NCI-H1105 treated with DMSO at 0.1 percent for 48 hours (cell line): ENCODE measurements around the gene CDH4.
A peak's percentile ranks its signal among the peaks of the same experiment; 100 is the strongest.

Experiments used
- DNase-seq: peaks from one replicate; lab custom pipeline; 2025; lab: John Stamatoyannopoulos, UW

Gene CDH4

DNA sequence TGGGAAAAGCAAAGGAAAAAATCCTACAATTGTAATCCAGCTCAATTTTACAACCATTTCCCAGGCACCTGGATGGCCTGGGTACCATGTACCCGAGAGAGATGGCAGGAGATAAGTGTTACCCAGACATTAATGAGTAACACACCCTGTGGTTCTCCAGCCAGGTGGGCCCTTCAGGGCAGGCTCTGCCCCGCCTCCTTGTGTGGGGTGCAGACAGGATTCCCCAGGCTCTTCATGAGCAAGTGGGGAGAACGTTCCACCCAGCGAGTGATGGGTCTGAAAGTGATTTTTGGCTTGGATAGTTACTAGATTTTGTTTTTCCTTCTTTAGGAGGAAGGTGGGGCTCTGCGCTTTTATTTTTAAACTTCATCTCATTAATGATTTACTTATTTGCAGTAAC lies 569.7 kb downstream of the CDH4 start:
- DNase-seq: no peak

DNA sequence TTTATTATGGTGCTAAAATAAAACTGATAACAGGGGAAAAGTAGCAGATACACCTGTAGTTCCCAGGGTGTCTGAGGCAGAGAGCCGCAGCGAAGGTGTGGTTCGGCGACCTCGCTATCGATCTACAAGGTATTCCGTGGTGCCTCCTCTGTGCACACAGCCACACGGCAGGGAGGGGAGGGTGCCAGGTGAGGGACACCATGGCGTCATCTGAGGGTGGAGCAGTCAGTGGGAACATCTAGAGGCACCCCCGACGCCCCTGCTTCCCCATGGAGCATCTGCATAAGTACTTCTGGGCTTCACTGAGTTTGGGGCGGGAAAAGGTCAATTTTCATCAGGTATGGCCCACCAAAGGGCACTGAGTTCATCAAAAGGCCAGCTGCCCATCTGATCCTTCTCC lies 570.3 kb downstream of the CDH4 start:
- DNase-seq: no peak

DNA sequence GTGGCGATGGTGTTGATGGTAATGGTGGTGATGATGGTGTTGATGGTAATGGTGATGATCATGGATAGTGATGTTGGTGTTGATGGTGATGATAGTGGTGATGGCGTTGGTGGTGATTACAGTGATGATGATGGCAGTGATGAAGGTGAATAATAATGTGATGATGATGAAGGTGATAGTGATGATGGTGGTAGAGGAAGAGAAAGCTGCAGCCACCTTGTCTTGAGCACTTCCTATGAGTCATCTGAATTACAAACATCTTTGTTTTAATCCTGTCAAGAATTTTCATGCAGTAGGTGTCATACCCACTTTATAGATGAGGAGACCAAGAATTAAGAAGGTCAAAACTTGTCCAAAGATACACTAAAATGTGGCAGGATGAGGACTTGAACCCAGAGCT lies 571.2 kb downstream of the CDH4 start:
- DNase-seq: no peak

DNA sequence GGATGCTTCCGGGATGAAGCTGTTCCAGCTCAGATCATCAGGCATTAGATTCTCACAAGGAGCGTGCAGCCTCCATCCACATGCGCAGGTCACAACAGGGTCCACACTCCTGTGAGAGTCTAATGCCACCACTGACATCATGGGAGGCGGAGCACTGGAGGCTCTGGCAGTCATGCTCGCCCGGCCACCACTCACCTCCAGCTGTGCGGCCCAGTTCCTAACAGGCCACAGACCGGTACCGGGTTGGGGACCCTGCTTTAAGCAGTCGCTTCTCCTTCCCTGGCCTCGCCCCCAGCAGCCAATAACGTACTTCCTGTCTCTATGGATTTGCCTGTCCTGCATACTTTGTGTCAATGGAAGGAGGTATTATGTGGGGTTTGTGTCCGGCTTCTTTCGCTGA lies 576.8 kb downstream of the CDH4 start:
- DNase-seq: no peak

DNA sequence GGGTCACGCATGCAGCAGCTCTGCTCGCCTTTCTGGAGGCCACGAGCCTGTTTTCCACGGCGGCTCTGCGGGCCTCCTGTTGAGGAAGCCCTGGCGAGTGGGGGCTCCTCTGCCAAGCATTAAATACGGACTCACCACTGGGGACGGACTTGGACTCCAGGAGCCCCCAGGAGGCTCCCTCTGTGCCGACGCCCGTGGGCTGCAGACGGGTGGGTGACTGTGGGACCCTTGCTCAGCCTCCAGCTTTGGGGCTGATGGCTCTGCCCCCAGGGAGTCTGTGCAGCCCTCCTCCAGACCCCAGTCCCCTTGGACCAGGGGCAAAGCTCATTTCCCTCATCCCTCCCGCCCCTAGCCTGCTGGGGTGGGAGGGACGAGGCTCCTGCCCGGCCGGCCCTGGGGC lies 577.5 kb downstream of the CDH4 start:
- no peak for DNase-seq

DNA sequence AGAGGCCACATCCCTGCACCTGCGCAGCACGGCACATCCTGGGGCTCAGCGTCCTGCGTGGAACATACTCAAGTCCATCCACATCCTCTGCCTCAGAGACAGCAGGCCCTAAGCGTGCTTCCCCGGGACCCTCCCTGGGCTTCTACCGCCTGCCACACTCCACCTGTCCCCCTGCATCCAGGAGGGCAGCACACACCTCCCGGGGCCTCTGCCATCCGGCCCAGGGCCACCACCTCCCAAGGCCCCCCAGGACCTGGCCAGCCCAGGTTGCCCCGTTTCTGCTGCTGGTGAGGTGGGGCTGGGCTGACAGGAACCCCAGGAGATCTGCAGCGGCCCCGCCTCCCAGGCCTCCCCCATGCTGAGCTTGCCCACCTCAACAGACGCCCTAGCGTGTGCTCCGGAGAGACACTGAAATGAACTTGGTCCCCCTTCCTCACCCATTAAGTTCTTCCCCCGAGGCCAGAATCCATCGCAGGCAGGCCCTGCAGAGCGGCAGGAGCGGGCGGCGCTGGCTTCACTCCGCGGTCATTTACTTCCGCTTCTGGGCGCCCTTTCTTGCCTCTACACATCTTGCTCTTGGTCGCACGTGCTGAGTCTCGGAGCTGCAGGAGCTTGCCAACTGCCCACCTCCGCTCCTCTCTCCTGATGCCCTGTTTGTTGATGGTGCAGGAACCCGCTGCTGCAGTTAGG lies 578.3 kb downstream of the CDH4 start:
- DNase-seq: no peak

DNA sequence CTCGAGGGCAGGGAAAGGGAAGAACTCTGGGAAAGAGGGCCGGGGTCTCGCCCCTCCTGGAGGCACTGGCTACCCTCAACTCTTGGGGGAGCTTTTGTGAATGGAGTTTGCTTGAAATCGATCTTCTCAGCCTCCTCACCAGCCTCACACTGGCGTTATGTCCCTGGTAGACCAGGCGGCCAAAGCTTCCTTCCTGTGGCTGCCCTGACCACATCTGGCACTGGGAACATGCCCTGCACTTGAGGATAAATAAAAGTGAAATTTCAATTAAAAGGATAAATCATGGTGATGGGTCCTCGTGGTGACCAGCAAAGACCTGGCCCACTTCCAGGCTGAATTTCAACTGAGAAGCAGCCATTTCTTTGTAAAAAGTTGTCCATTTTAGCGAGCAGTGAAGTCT lies 578.9 kb downstream of the CDH4 start:
- DNase-seq: no peak

DNA sequence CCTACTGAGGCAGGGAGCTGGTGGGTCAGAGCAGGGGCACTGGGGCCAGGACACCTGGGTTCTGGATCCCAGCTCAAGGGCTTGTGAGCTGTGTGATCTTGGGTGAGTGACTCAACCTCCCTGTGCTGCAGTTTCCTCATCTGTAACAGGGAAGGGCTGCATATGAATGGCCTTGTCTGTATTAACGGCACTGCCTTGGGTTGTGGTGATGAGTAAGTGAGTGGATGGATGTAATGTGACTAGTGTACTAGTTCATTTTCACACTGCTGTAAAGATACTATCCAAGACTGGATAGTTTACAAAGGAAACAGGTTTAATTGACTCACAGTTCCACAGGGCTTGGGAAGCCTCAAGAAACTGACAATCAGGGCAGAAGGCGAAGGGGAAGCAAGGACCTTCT lies 580.1 kb downstream of the CDH4 start:
- DNase-seq: no peak

DNA sequence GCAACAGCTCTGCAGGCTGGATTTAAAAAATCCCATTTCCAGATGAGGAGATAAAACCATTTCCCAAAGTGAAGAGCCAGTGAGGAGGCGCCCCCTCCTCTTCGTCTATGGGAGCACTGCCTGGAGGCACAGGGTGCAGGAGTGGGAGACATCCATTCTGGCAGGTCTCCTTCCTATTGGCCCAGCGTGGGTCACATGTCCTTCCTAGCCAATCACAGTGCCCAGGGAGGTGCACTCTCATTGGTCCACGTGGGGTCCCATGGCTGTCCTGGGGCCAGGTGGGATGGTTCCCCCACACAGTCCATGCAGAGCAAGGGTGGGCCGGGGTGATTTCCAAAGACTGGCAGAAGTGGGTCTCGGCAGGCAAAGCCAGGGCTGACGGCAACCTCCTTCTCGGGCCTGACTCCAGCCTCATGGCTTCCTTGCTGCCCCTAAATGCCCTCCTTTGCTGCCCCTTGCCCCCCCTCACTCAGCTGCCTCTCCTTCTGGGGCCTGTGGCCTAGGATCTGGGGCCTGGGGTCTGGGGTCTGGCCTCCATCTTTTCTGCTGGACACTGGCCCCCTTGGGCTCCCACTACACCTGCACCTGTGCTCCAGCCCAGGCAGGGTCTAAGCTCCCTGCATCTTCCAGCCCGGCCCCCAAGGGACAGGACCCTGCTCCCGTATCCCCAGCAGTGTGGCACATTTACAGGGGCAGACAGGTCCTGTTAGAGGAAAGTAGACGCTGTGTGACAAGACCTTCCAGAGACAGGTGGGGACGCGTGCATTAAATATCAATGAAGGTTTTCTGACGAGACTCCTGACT lies 581.9 kb downstream of the CDH4 start:
- no peak for DNase-seq

DNA sequence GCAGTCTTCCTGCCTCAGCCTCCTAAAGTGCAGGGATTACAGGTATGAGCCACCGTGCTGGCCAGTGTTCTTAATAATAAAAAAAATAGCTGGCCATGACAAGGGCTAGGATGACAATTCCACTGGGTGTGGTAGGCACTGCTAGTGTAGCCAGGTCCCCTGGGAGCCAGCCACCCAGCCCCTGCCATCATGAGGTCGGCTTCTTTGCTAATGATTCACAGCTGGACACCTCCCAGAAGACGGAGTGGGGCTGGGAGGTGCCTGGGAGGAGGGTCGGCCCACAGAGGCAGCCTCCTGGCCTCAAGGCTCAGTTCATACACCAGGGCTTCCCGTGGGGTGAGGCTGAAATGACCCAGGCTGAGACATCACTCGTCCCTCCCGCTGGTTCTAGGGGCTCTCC lies 583.2 kb downstream of the CDH4 start:
- DNase-seq: no peak

DNA sequence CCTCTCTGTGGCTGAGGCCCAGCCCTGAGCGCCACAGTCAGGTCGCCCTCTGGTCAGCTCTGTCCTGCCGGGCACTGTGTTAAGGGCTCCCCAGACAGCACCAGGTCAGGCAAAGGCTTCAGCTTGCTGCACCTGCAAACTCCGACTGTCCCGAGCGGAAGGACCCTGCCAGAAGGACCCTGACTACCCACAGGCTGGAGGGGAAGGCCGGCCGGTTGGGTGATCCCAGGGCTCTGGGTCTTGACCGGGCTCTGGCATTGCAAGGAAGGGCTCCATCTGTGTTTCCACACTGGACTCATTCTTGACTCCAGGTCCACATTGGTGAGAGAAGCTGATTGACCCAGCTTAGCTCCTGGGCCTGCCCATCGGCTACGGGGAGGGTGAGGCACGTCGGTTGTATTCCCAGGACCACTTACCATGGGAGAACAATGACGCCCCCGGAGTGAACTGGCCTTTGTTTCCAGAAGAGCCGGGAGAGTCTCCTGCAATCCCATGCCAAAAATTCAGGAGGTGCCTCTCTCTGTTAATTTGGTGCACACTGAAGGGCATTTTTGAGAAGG lies 583.8 kb downstream of the CDH4 start:
- no peak for DNase-seq

DNA sequence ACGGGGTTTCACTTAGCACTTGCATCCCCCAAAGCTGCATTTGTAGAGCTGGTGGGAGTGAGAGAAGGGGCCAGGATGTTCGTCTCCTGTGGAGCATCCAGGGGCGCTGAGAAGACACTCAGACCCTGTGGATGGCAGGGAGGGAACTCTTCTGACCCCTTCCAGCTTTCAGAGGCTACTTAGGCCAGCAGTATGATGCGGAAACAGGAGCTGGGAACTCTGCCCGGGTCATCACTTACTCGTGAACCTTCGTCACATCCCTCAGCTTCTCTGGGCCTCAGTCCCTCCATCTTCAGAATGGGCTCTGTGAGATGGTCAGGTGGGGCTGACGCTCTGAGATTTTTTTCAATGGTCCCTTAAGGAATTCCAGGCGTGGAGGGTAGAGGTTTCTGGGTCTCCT lies 585.1 kb downstream of the CDH4 start:
- no peak for DNase-seq

DNA sequence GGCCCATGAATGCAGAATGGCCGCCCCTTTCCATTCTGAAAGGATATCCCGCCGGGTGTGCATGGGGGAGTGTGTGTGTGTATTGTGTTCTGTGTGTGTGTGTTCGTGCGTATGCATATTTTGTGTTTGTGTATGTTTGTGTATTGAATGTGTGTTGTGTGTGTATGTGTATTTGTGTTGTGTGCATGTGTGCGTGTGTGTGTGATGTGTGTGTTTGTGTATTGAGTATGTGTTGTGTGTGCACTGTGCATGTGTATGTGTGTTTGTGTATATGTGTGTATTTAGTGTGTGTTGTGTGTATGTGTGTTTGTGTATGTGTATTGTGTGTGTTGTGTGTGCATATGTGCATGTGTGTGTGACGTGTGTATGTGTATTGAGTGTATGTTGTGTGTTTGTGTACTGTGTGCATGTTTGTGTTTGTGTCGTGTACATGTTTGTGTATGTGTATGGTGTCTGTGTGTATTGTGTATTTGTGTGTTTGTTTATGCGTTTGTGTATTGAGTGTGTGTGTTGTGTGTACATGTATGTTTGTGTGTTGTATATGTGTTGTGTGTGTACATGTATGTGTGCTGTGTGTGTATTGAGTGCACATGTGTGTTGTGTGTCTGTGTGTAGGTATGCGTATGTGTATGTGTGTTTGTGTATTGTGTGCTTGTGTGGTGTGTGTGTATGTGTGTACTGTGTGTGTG lies 587.3 kb downstream of the CDH4 start:
- DNase-seq: no peak

DNA sequence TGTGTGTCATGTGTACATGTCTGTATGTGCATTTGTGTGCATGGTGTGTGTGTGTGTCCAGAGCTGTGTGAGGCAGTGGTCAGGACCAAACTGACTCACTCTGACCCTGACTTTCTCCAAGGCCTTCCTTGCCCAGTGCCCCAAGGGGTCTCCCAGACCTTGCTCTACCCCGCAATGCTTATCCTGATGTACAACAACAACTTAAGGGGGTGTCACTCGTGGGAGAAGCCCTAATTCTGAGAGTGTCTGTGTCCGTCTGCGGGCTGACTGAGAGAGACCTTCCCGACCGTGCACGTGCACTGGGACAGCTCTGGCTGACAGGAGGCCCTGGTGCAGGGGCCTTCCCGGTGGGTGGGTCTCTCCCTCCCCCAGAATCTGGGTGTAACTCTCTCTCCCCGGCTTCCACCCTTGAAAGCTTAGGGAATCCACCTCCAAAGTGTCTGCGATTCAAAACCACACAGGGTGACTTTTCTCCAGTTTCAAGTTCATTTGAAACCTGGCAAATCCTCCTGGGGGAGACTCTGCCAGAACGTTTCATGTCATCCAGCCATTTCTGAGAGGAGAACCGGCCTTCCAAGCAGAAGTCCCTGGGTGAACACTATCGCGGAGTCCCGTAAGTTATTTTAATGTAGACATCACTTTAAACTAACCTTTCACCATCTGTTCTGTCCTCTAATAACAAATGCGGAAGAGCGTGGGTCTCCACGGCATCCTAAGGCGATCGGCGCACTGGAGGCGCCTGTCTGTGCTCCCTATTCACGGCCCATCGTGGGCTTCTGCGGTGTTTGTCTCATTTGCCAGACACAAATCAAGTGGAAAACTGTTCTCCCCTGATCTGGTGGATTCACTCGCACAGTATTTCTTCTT lies 588.1 kb downstream of the CDH4 start:
- no peak for DNase-seq

DNA sequence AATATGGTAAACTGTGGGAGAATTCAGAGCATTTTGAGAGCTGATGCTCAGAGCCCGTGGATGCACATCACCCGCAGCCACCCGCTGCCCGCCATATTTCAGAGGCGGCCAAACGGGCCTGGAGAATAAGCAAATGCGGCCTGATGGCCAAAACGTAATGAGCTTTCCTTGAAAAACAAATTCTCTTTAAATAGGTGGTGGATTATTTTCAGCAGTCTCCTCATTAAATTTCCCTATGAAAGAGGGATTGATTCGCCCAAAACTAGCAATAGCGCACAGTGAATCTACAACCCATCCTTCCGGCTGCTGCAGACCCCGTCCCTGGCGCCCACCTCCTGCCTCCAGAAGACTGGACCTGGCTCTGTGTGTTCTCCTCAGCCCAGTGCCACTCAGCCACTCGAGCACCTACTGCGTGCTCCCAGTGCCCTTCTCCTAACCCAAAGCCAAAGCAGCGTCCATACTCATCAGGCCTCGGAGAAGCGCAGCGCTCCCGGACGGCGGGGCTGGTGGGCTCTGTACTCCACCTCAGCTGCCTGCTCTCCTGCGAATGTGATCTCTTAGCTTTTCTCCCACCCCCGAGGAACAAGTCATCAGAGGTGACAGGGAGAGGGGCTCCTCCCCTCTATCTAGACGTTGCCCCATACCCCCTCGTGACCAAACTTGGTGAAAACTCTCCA lies 588.9 kb downstream of the CDH4 start:
- no peak for DNase-seq

DNA sequence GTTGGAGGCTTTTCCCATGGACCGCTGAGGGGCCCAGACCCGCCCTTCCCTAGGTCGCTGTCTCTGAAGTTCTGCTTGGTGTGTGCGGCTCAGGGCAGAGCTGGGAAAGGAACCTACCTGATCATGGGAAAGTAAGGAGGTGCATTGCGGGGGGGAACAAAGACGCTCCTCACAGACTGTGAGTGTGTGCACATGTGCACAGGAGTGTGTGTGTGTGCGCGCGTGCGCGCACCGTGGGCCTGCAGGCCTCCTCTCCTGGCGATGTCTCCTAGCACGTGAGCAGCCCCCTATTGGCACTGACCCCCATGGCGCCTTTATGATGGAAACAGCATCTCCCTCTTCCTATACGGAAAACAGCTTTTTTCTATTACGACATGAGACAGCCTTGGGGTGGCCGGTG lies 589.5 kb downstream of the CDH4 start:
- DNase-seq: no peak

DNA sequence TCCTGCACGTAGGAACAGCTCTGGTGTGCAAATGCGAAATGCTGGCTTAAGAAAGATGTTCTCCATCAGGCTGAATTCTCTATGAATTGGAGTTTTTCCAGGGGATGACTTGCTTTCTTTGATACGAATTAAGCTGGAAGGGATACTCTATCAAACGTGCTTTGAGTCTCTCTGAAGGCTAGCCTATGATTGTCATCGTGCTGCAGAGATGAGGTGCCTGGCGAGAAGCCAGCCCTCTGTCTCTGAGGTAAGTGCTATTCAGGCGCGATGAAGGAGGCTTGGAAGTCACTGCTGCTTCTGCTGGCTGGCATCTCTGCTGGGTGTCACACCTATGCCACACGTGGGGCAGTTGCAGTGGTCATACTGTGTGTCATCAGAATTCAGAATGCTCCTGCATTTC lies 589.9 kb downstream of the CDH4 start:
- peak; percentile 73 for DNase-seq

DNA sequence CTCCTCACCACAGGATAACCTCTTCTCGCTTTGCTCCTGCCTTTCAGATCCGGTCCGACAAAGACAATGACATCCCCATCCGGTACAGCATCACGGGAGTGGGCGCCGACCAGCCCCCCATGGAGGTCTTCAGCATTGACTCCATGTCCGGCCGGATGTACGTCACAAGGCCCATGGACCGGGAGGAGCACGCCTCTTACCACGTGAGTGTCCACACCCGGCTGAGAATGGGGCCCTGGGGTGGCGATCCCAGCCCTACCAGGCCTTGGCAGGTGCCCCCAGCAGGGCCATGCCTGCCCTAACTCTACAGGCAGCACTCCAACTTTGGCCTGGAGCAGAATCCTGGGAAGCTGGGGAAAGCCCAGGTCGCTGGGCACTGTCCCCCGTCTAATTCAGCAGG lies 592.6 kb downstream of the CDH4 start:
- DNase-seq: no peak

DNA sequence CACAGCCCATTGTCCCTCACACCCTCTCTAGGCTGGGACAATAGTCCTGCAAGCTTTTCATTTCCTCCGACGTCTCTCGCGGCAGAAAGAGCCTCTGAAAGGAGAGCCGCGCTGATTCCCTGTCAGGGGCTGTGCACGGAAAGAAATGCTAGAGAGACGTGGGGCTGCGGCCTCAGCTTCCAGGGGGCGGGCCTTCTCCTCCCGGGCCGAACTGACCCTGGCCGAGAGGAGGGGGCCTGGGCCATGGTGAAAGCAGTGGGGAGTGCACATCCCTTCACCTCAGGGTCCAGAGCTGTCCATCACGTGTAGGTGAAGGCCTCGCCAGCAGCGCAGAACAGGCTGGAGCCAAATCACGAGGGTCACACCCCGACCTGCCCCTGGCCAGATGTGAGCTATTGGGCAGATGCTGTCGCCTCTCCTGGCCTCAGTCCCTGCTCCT lies 593.2 kb downstream of the CDH4 start:
- DNase-seq: no peak

DNA sequence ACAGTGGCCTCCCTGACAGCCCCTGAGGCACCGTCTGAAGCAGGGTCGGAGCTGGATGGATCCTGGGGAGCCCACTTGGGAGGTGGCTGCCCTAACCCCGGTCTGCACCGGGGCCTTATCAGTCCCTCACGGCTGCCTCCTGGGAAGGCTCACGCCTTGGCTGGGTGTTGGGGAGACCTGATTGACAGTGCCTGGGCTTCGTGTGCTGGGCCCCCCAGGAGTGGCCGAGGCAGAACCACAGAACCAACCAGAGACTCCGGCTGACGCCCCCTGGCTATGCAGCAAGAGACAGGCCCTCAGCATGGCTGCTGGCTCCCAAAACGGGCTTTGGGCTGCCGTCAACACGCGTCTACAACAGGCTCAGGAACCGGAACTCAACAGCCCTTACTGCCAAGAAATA lies 594.0 kb downstream of the CDH4 start:
- DNase-seq: no peak

DNA sequence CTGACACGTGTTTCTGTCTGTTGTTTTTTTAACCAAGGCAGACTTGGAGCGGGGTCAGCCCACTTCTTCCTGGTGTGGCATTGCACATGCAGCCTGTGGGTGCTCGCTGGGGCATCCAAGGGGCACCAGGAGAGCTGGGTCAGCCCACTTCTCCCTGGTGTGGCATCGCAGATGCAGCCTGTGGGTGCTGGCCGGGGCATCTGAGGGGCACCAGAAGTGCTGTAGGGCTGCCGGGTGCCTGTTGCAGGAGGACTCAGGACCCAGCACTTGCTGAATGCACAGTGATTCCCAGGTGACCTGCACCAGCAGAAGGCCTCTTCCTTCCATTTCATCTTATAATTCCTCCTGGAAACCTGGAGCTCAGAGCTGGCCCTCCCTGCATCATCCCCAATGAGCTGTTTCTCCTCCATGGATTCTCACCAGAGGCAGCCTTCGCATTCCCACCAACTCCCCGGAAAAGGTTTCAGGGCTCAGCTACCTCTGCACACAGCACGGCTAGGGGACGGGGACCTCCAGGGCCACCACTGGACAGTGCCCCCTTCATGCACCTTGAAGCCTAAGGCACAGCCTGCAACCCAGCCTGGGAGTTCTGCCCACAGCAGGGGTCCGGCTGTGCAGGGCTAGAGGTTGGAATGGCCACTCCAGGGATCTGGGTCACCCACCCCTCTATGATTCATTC lies 594.8 kb downstream of the CDH4 start:
- DNase-seq: no peak
